ENCODE data around the gene METTL8. TPM values are rescaled to one million over a fixed set of nuclear protein-coding genes. Genes with fewer than 3 reads are reported as not detected.
"Not testable (repeated sequence)": the region's sequence is repeated elsewhere in the genome, so short reads cannot be mapped to it uniquely, and the experiment has no call there.

Gene METTL8
- total RNA-seq, 1 experiment from 2014 or later, result 32.0 TPM

DNA sequence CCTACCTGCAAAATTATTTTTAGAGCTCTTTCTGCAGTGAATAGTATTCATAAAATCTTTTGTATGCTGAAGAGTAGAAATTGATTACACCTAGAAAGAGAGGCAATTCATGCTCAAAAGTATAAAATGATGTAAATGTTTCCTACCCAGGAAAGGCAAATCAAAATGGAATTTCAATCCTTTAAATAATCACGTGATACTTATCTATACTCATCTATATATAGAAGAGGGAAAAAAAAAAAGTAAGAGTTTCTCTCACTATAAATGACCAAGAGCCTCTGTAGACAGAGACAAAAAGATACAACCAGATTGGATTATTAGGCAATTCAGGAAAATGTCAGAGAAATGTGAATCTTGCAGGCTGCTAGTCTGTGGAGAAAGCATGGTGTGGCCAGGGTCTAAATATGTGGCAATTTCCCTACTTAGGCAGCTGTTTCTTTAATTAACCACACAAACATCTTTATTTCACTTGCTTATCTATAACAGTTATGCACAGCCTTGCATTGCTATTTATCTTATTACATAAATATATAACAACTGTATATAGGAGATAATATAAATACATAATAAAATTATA, 39.5 kb downstream of the METTL8 start:
- Histone ChIP-seq H3K36me3 (no peaks in the 10 kb centered on the region; the same call in 1 of the 2 replicates), H3K27me3 (no peaks in the 10 kb centered on the region), H3K27ac (no peak overlapping the region), H3K9me3 (replicated peaks) (no peaks in the 10 kb centered on the region; the same call in 1 of the 2 replicates), H3K4me3 (no peak overlapping the region), H3K4me1 (no peaks in the 10 kb centered on the region)
- no peak for DNase-seq

DNA sequence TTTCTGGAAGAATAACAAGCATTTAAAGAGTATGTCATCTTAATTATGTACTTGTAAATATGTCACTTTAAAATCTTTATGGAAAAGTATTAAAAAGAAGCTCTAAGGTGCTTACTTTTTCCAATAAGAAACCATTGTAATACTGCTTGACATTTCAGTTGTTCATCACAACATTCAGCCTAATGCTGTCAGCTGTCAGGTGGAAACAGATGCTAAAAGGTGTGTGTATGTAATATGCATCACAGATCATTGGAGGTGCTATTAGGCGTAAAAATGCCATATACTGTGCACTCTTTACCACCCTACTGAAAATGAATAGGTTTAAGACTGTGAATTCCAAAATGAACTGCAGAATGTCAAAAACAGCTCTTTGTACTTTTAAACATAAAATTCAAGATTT, 40.3 kb downstream of the METTL8 start:
- H3K4me1 ChIP-seq, result no peaks in the 10 kb centered on the region
- H3K36me3 ChIP-seq, result no peaks in the 10 kb centered on the region; the same call in 1 of the 2 replicates
- H3K27ac ChIP-seq, result no peak overlapping the region
- no peak for DNase-seq
- no peaks in the 10 kb centered on the region; the same call in 1 of the 2 replicates for H3K9me3 ChIP-seq (replicated peaks)
- H3K4me3 ChIP-seq, result no peak overlapping the region
- no peaks in the 10 kb centered on the region for H3K27me3 ChIP-seq

DNA sequence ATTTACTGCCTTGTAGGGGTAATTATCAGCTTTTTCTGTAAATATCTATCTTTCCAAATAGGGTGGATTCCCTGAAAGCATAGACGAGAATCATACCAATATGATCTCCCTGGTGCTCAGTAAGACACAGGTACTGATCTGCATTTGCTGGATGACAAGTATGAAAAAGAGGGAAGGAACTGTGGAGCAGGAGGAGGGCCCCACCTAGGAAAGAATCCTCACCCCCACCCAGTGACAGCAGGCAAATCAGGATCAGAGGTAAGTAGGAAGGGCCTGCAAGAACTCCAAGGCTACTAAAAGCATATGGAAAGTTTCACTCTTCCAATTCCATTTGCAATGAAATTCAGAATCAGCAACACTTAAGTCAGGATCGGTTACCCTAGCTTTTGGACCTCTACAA, 42.3 kb downstream of the METTL8 start:
- Histone ChIP-seq H3K27ac (no peak overlapping the region), H3K4me3 (no peak overlapping the region), H3K9me3 (replicated peaks) (no peaks in the 10 kb centered on the region)

DNA sequence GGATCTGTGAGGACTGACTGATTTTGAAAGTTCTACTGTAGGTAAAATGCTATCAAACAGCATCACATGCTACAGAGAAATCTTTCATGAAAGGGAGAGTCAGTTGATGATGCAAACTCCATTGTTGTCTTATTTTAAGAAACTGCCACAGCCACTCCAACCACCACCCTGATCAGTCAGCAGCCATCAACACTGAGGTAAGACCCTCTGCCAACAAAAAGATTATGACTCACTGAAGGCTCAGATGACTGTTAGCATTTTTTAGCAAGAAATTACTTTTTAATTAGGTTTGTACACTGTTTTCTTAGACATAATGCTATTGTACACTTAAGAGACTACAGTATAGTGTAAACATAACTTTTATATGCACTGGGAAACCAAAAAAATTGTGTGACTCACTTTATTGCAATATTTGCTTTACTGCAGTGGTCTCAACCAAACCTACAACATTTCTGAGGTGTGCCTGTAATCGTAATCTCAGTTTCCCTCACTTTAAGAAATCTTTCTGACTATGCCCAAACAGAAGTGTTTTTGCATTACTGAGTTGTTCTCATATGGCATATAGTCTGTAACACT, 42.8 kb downstream of the METTL8 start:
- no peak overlapping the region for H3K27ac ChIP-seq
- no peak overlapping the region for H3K4me3 ChIP-seq
- no peaks in the 10 kb centered on the region; the same call in 1 of the 2 replicates for H3K36me3 ChIP-seq
- no peak for DNase-seq
- no peaks in the 10 kb centered on the region for H3K9me3 ChIP-seq (replicated peaks)
- H3K4me1 ChIP-seq, result no peaks in the 10 kb centered on the region
- H3K27me3 ChIP-seq, result no peaks in the 10 kb centered on the region

More for the DNA sequence above, 42.3 kb downstream of the METTL8 start:
- no peaks in the 10 kb centered on the region; the same call in 1 of the 2 replicates for H3K36me3 ChIP-seq
- H3K27me3 ChIP-seq, result no peaks in the 10 kb centered on the region
- H3K4me1 ChIP-seq, result no peaks in the 10 kb centered on the region
- no peak for DNase-seq

DNA sequence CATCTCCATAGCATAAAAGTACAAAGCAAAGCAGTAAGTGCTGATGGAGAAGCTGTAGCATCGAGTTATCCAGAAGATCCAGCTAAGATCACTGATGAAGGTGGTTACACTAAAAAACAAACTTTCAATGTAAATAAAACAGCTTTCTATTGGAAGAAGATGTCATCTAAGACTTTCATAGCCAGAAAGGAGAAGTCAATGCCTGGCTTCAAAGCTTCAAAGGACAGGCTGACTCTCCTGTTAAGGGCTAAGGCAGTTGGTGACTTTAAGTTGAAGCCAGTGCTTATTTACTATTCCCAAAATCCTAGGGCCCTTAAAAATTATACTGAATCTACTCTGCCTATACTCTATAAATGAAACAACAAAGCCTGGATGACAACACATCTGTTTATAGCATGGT, 44.0 kb downstream of the METTL8 start:
- Histone ChIP-seq H3K4me1 (no peaks in the 10 kb centered on the region), H3K9me3 (replicated peaks) (no peaks in the 10 kb centered on the region), H3K36me3 (no peaks in the 10 kb centered on the region; the same call in 1 of the 2 replicates), H3K27ac (no peak overlapping the region), H3K27me3 (no peaks in the 10 kb centered on the region), H3K4me3 (no peak overlapping the region)
- no peak for DNase-seq

DNA sequence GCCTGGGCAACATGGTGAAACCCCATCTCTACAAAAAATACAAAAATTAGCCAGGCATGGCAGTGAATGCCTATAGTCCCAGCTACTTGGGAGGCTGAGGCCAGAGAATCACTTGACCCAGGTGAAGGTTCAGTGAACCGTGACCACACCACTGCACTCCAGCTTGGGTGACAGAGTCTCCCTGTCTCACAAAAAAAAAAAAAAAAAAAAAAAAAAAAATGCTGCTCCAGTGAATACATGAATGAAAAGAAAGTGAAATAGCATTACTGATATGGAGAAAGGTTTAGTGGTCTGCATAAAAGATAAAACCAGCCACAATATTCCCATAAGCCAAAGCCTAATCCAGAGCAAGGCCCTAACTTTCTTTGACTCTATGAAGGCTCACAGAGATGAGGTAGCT, 44.5 kb downstream of the METTL8 start:
- Histone ChIP-seq H3K4me3 (no peak overlapping the region), H3K9me3 (replicated peaks) (no peaks in the 10 kb centered on the region), H3K27me3 (no peaks in the 10 kb centered on the region), H3K27ac (no peak overlapping the region), H3K4me1 (no peaks in the 10 kb centered on the region), H3K36me3 (no peaks in the 10 kb centered on the region)
- DNase-seq, result no peak

DNA sequence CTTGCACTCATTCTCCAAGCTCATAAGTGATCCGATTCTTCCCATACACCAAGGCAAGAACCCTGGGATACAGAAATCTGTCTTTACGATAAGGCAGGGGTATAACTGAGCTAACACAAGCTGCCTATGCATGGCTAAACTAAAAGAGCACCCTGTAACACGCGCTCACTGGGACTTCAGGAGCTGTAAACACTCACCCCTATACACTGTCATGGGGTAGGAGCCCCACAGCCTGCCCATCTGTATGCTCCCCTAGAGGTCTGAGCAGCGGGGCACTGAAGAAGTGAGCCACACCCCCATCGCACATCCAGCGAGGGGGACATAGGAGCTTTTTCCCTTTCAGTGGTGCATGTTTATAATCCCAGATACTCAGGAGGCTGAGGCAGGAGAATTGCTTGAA, 46.7 kb downstream of the METTL8 start:
- Histone ChIP-seq H3K9me3 (replicated peaks) (no peaks in the 10 kb centered on the region), H3K4me3 (no peak overlapping the region), H3K36me3 (peaks cover 4% of the 10 kb centered on the region), H3K4me1 (no peaks in the 10 kb centered on the region), H3K27me3 (no peaks in the 10 kb centered on the region), H3K27ac (no peak overlapping the region)
- DNase-seq, result no peak

DNA sequence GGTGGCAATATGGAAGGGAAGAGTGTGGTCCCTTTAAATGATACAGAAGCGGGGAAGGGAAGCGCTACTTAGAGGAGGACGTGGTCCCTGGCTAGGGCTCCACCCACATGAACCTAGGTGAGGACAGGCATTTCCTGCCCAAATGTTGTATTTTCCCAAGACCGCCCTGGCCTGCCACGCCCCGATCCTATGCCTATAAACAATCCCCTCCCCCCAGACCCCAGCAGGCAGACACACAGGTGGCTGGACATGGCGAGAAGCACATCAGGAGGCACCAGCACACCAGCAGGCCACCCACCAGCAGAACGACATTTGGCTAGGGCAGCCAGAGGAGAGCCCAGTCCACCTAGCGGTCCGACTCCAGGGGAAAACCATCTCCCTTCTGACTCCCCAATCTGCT, 47.2 kb downstream of the METTL8 start:
- Histone ChIP-seq H3K4me3 (no peak overlapping the region), H3K4me1 (no peaks in the 10 kb centered on the region), H3K36me3 (peaks cover 6% of the 10 kb centered on the region), H3K27me3 (no peaks in the 10 kb centered on the region), H3K9me3 (replicated peaks) (no peaks in the 10 kb centered on the region), H3K27ac (no peak overlapping the region)
- no peak for DNase-seq

DNA sequence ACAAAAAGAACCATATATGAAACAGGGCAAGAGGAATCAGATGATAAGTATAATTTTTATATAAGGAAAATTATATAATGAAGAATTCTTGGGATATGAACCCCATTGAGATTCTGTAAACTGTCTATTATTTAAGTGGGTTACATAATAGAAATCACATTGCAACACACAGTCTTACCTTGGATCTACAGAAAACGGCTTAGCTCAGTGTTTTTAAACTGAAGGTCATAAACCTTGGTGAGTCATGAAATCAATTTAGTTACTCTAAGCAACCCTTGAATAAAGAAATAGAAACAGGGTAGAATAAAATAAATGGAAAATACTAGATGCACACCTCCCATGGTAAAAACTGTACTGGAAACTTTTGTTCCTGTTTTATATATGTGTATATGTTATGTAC, 50.7 kb downstream of the METTL8 start:
- Histone ChIP-seq H3K4me1 (no peaks in the 10 kb centered on the region), H3K27ac (no peak overlapping the region), H3K27me3 (no peaks in the 10 kb centered on the region), H3K36me3 (peaks cover 6% of the 10 kb centered on the region), H3K4me3 (no peak overlapping the region), H3K9me3 (replicated peaks) (no peaks in the 10 kb centered on the region; the same call in 1 of the 2 replicates)
- no peak for DNase-seq

DNA sequence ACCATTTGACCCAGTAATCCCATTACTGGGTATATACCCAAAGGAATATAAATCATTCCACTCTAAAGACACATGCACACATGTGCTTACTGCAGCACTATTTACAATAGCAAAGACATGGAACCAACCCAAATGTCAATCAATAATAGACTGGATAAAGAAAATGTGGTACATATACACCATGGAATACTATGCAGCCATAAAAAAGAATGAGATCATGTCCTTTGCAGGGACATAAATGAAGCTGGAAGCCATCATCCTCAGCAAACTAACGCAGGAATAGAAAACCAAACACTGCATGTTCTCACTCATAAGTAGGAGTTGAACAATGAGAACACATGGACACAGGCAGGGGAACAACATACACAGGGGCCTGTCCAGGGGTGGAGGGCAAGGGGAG, 51.6 kb downstream of the METTL8 start:
- not testable (repeated sequence) for DNase-seq; H3K9me3 ChIP-seq (replicated peaks); H3K4me1 ChIP-seq; H3K27me3 ChIP-seq; H3K27ac ChIP-seq; H3K36me3 ChIP-seq; H3K4me3 ChIP-seq

DNA sequence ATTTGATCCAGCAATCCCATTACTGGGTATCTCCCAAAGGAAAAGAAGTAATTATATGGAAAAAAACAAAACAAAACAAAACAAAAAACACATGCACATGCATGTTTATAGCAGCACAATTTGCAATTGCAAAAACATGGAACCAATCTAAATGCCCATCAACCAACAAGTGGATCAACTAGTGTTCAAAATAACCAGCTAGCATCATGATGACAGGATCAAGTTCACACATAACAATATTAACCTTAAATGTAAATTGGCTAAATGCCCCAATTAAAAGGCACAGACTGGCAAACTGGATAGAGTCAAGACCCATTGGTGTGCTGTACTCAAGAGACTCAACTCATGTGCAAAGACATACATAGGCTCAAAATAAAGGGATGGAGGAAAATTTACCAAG, 55.9 kb downstream of the METTL8 start:
- not testable (repeated sequence) for H3K27ac ChIP-seq, DNase-seq, H3K27me3 ChIP-seq, H3K4me1 ChIP-seq, H3K36me3 ChIP-seq, H3K4me3 ChIP-seq
- peaks cover 11% of the 10 kb centered on the region for H3K9me3 ChIP-seq (replicated peaks)

DNA sequence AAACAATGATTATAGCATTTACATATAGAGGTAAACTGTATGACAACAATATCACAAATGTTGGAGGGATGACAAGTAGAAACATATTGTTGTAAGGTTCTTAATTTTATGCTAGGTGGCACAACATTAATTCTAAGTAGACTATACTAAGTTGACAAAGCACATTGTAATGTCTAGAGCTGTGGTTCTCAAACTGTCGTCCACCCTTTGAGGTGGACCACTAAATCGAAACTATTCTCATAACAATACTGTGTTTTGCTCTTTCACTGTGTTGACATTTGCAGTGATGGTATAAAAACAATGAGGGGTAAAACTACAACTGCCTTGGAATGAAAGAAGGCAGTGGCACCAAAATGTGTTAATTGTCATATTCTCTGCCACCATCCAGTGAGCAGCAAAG, 66.1 kb downstream of the METTL8 start:
- Histone ChIP-seq H3K36me3 (peaks cover 4% of the 10 kb centered on the region; the same call in 1 of the 2 replicates), H3K27me3 (no peaks in the 10 kb centered on the region), H3K9me3 (replicated peaks) (peaks cover 8% of the 10 kb centered on the region; the same call in 1 of the 2 replicates), H3K4me1 (no peaks in the 10 kb centered on the region), H3K4me3 (no peak overlapping the region), H3K27ac (no peak overlapping the region)
- no peak for DNase-seq

DNA sequence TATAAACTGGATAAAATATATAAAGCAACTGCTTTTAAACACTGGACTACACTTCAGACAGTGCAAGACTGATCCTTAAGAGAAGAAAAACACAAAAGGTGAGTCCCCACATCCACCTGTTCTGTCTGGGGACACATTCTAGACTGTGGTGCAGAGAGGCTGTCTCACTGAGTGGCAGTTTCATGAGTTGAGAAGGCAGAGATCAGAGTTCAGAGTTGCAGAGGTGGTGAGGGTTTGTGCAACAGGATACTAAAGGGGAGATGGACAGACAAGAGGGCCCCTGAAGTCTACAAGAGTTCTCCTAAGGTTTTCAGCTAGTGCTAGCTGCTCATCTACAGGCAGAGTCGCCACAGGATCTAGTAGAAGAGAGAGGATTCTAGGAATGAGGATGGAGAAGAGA, 68.0 kb downstream of the METTL8 start:
- no peak overlapping the region for H3K4me3 ChIP-seq
- no peaks in the 10 kb centered on the region for H3K4me1 ChIP-seq
- H3K9me3 ChIP-seq (replicated peaks), result peaks cover 8% of the 10 kb centered on the region; the same call in 1 of the 2 replicates
- peaks cover 4% of the 10 kb centered on the region; the same call in 1 of the 2 replicates for H3K36me3 ChIP-seq
- H3K27me3 ChIP-seq, result no peaks in the 10 kb centered on the region
- H3K27ac ChIP-seq, result no peak overlapping the region
- no peak for DNase-seq

DNA sequence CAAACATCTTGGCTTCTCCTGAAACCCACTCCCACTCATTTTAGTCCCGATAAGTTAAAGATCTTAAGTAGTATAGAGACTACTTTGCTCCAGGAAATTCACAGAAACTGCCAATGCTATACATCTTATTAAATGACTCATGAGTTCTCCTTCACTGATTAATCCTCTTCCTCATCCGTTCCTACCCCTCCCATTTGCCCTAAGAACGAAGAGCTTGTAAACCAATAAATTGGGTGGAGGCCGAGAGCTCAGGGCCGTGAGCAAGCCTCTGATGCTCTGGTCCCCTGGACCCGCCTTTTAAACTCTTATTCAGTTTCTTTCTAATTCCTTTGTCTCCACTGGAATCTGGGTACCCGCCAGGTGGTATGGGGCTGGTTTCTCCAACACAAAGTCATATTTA, 68.6 kb downstream of the METTL8 start:
- H3K4me1 ChIP-seq, result no peaks in the 10 kb centered on the region
- H3K27me3 ChIP-seq, result no peaks in the 10 kb centered on the region
- peaks cover 4% of the 10 kb centered on the region; the same call in 1 of the 2 replicates for H3K36me3 ChIP-seq
- no peak for DNase-seq
- no peak overlapping the region for H3K4me3 ChIP-seq
- no peak overlapping the region for H3K27ac ChIP-seq
- peaks cover 8% of the 10 kb centered on the region; the same call in 1 of the 2 replicates for H3K9me3 ChIP-seq (replicated peaks)

DNA sequence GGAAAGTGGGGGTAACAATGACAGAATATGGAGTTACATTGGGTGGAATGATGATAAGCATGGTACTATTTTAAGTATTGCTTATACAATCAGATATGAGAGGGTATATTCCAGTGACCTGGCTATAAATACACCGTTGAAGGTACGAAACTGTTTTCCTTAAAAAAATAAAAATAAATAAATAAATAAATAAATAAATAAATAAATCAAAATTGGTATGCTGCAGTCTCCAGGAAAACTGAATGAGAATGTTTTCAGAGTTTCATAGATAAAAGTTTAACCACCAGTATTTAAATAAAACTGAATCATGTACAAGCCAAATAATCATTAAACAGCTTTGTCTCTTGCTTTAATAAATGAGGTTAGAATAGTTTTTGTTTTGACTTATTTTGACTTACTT, 71.4 kb downstream of the METTL8 start:
- Histone ChIP-seq H3K4me3 (no peak overlapping the region), H3K36me3 (peaks cover 6% of the 10 kb centered on the region), H3K4me1 (no peaks in the 10 kb centered on the region), H3K27ac (no peak overlapping the region), H3K27me3 (no peaks in the 10 kb centered on the region), H3K9me3 (replicated peaks) (peaks cover 8% of the 10 kb centered on the region; the same call in 1 of the 2 replicates)
- DNase-seq, result no peak

DNA sequence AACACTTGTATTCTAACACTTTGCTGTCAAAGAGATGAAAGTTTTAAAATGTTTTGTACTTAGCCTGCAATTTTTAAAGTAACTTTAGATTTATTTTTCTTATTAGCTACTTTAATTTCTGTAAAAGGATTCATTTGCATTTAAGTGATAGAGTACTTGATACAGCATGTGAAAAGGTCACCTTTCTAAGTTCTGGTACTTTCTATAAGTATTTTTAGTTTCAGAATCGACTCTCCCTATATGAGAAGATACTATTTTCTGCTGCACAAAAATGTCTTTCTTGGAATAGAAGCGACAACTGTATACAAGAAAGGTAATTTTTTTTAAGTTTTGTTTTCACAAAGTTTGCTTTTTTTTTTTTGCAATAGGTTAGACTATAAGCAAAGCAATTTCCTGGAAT, 72.9 kb downstream of the METTL8 start:
- no peak for DNase-seq
- H3K4me1 ChIP-seq, result no peaks in the 10 kb centered on the region
- H3K36me3 ChIP-seq, result peaks cover 6% of the 10 kb centered on the region; the same call in 1 of the 2 replicates
- H3K27ac ChIP-seq, result no peak overlapping the region
- peaks cover 5% of the 10 kb centered on the region; the same call in 1 of the 2 replicates for H3K9me3 ChIP-seq (replicated peaks)
- H3K4me3 ChIP-seq, result no peak overlapping the region
- no peaks in the 10 kb centered on the region for H3K27me3 ChIP-seq

Data from SJCRH30 (cell line).